ENCODE measurements around the gene SYNRG.

SYNRG gene

DNA sequence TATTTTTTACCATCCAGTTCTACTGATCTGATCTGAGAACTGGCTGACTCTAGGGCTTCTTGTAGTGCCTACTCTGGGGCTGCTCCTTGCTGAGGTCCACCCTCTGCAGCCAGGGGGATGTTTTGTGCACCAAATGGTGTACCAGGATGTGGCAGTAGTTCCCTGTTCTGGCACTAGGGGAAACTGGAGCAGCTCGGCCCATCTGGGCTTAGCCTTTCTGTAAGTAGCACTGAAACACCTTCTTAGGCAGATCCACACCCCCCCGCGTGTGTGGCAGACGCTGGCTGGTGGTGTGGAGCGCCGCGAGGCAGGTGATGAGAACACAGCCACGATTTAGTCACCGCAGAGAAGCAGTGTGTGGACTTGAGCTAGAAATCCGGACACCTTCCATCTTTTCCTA is 102.5 kb downstream of the SYNRG start:
- Histone ChIP-seq H3K36me3 (ENCODE audit: control insufficient read depth, insufficient read depth, low read length) (no peaks in the 10 kb centered on the region), H3K4me3 (ENCODE audit: low read length) (no peak overlapping the region), H3K9ac (ENCODE audit: low read length) (no peak overlapping the region), H3K27me3 (ENCODE audit: control insufficient read depth, insufficient read depth, low read length) (no peaks in the 10 kb centered on the region), H3K4me1 (ENCODE audit: control insufficient read depth, insufficient read depth, low read length) (no peaks in the 10 kb centered on the region), H3K27ac (ENCODE audit: low read depth, low read length) (no peak overlapping the region)

GRCh38 chr17:37505333-37505732 is 103.9 kb downstream of the SYNRG start:
- Histone ChIP-seq H3K4me1 (ENCODE audit: control insufficient read depth, insufficient read depth, low read length) (no peaks in the 10 kb centered on the region), H3K36me3 (ENCODE audit: control insufficient read depth, insufficient read depth, low read length) (no peaks in the 10 kb centered on the region), H3K4me3 (ENCODE audit: low read length) (no peak overlapping the region), H3K27ac (ENCODE audit: low read depth, low read length) (no peak overlapping the region), H3K9ac (ENCODE audit: low read length) (no peak overlapping the region), H3K27me3 (ENCODE audit: control insufficient read depth, insufficient read depth, low read length) (no peaks in the 10 kb centered on the region)

DNA sequence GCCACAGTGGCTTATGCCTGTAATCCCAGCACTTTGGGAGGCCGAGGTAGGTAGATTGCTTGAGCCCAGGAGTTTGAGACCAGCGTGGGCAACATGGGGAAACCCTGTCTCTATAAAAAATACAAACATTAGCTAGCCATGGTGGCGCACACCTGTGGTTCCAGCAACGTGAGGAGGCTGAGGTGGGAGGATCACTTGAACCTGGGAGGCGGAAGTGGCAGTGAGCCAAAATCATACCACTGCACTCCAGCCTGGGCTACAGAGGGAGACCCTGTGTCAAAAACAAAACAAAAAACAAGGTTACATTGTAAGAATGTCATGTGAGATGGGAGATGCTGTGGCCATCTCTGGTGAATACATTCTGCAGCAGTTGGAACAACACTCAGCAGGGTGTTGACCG is 106.1 kb downstream of the SYNRG start:
- Histone ChIP-seq H3K4me1 (ENCODE audit: control insufficient read depth, insufficient read depth, low read length) (no peaks in the 10 kb centered on the region), H3K27me3 (ENCODE audit: control insufficient read depth, insufficient read depth, low read length) (no peaks in the 10 kb centered on the region)

GRCh38 chr17:37502009-37502936 is 106.9 kb downstream of the SYNRG start:
- no peak overlapping the region for H3K9ac ChIP-seq (ENCODE audit: low read length)
- no peak overlapping the region for H3K27ac ChIP-seq (ENCODE audit: low read depth, low read length)
- H3K27me3 ChIP-seq (ENCODE audit: control insufficient read depth, insufficient read depth, low read length), result no peaks in the 10 kb centered on the region
- H3K36me3 ChIP-seq (ENCODE audit: control insufficient read depth, insufficient read depth, low read length), result no peaks in the 10 kb centered on the region
- H3K4me3 ChIP-seq (ENCODE audit: low read length), result no peak overlapping the region
- no peaks in the 10 kb centered on the region for H3K4me1 ChIP-seq (ENCODE audit: control insufficient read depth, insufficient read depth, low read length)

More for the DNA sequence above, 106.1 kb downstream of the SYNRG start:
- Histone ChIP-seq H3K4me3 (ENCODE audit: low read length) (no peak overlapping the region), H3K36me3 (ENCODE audit: control insufficient read depth, insufficient read depth, low read length) (no peaks in the 10 kb centered on the region), H3K27ac (ENCODE audit: low read depth, low read length) (no peak overlapping the region), H3K9ac (ENCODE audit: low read length) (no peak overlapping the region)

DNA sequence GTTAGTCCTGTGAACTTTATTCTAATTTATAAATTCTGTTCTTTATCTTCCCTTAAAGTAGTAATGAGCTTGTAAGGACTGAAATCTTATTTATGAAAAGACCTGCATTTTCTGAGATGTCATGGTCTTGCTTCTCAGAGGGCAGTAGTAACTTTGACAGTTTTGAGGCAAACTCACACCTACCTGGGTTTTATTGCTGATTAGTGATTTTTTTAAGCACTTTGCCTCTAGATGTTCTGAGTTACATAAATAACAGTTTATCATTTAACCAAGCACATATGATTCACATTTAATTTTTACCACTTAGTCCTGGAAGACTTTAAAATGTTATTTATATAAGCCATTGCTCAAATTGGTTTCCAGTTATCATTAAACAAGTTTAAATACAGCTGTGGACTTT is 108.8 kb downstream of the SYNRG start:
- Histone ChIP-seq H3K4me3 (ENCODE audit: low read length) (no peak overlapping the region), H3K4me1 (ENCODE audit: control insufficient read depth, insufficient read depth, low read length) (no peaks in the 10 kb centered on the region), H3K36me3 (ENCODE audit: control insufficient read depth, insufficient read depth, low read length) (no peaks in the 10 kb centered on the region), H3K9ac (ENCODE audit: low read length) (no peak overlapping the region), H3K27ac (ENCODE audit: low read depth, low read length) (no peak overlapping the region), H3K27me3 (ENCODE audit: control insufficient read depth, insufficient read depth, low read length) (no peaks in the 10 kb centered on the region)

DNA sequence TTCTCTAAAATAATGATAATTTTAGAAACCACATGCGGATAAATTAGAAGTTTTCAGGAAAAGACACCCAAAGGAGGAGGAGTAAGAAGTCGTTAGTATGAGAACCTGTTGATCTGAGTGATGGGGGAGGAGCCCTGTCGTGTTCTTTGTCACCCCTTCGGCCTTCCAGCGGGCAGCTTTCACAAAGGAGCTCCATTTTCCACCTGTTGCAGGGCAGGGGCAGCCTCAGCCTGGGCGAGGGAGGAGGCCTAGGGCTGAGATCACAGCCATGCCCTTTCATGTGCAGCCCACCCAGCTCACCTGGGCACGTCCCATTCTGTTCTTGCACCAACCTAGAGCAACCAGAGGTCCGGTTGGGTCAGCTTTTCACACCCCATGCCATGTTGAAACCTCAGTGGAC is 114.2 kb downstream of the SYNRG start:
- Histone ChIP-seq H3K36me3 (ENCODE audit: control insufficient read depth, insufficient read depth, low read length) (no peaks in the 10 kb centered on the region), H3K27ac (ENCODE audit: low read depth, low read length) (no peak overlapping the region), H3K9ac (ENCODE audit: low read length) (no peak overlapping the region), H3K27me3 (ENCODE audit: control insufficient read depth, insufficient read depth, low read length) (no peaks in the 10 kb centered on the region), H3K4me3 (ENCODE audit: low read length) (no peak overlapping the region), H3K4me1 (ENCODE audit: control insufficient read depth, insufficient read depth, low read length) (peaks cover 13% of the 10 kb centered on the region)

DNA sequence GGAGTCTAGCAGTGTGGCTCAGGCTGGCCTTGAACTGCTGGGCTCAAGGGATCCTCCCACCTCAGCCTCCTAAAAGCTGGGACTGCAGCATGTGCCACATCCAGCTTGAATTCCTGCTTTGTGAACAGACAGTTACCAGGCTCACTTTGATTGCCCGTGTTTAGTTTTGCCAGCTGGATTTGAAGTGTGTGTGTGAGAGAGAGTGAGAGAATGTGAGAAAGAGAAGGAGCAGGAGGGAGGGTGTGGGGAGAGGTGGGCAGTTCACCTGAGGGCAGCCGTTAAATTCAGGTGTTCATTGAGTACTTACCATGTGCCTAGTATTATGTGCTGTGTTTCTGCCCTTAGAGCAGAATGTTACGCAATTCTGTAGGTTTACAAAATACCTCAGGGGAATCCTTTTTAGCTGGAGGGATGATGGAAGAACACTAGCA is 114.8 kb downstream of the SYNRG start:
- Histone ChIP-seq H3K4me1 (ENCODE audit: control insufficient read depth, insufficient read depth, low read length) (peaks cover 13% of the 10 kb centered on the region), H3K27me3 (ENCODE audit: control insufficient read depth, insufficient read depth, low read length) (no peaks in the 10 kb centered on the region), H3K27ac (ENCODE audit: low read depth, low read length) (no peak overlapping the region)

GRCh38 chr17:37493249-37494027 is 115.8 kb downstream of the SYNRG start:
- Histone ChIP-seq H3K27ac (ENCODE audit: low read depth, low read length) (no peak overlapping the region), H3K27me3 (ENCODE audit: control insufficient read depth, insufficient read depth, low read length) (no peaks in the 10 kb centered on the region), H3K36me3 (ENCODE audit: control insufficient read depth, insufficient read depth, low read length) (no peaks in the 10 kb centered on the region), H3K9ac (ENCODE audit: low read length) (no peak overlapping the region), H3K4me3 (ENCODE audit: low read length) (no peak overlapping the region), H3K4me1 (ENCODE audit: control insufficient read depth, insufficient read depth, low read length) (peaks cover 14% of the 10 kb centered on the region)

More for the DNA sequence above, 114.8 kb downstream of the SYNRG start:
- Histone ChIP-seq H3K4me3 (ENCODE audit: low read length) (no peak overlapping the region), H3K9ac (ENCODE audit: low read length) (no peak overlapping the region), H3K36me3 (ENCODE audit: control insufficient read depth, insufficient read depth, low read length) (no peaks in the 10 kb centered on the region)

DNA sequence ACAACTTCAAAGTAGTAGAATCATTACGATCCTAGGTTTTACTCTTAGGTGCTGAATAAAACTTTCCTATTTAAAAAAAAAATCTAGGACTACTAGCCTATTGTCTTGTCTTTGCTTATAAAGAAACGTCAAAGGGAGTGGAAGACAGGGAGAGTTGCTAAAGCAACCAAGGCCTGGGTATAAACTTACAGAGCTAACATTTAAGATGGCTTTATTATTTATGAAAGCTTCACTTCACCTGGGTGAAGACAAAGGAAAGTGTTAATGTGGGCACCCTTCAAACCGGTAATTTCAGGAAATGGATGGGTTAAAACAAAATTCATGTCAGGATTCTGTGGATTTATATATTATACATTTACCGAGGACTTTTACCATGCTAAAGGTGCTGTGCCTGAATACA is 117.1 kb downstream of the SYNRG start:
- Histone ChIP-seq H3K36me3 (ENCODE audit: control insufficient read depth, insufficient read depth, low read length) (no peaks in the 10 kb centered on the region), H3K4me1 (ENCODE audit: control insufficient read depth, insufficient read depth, low read length) (peaks cover 18% of the 10 kb centered on the region), H3K27me3 (ENCODE audit: control insufficient read depth, insufficient read depth, low read length) (no peaks in the 10 kb centered on the region), H3K4me3 (ENCODE audit: low read length) (no peak overlapping the region), H3K27ac (ENCODE audit: low read depth, low read length) (peak overlapping the region; percentile 30), H3K9ac (ENCODE audit: low read length) (no peak overlapping the region)

DNA sequence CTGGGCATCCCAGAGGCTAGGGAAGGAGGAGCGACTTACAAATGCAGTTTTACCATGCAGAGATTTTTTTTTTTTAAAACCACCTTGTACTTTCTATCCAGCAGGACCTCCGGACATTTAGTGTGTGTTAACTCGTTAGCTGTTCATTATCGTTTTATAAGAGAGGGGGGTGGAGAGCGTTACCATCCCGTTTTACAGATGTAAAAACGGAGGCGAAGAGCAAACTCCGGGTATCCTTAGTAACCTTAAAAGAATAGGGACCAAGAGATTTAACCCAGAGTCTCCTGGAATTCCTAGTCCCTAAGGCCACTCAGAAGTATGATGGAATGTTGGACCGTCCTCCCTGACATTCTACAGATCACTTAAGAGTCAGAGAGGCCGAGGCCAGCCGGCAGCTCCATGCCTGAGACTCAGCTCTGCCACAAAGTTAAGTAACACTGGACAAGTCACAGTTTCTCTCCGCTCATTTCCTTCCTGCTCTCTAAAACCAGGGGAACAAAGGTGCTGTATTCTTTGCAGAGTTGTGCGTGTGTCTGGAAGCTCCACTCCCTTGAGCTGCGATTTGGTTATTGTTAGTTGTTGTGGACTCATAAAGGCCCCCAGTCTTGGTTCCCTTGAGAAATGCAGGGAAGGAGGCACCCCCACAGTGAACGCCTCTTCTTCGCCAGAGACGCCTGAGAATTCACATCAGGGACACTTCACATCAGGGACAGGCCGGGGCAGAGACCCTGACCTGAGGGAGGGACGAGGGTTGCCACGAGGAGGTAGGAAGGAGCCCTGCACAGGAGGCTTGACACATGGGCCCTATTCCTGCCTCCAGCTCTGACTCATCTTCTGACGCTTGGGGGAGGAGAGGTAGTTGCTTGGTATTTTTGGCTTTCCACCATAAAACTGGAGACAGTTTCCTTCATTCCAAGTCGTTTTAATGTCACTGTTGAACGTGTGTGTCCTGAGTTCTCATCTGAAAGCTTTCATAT is 118.3 kb downstream of the SYNRG start:
- H3K27me3 ChIP-seq (ENCODE audit: control insufficient read depth, insufficient read depth, low read length), result no peaks in the 10 kb centered on the region
- no peak overlapping the region for H3K9ac ChIP-seq (ENCODE audit: low read length)
- H3K27ac ChIP-seq (ENCODE audit: low read depth, low read length), result peak overlapping the region; percentile 74
- peak overlapping the region; percentile 67 for H3K4me3 ChIP-seq (ENCODE audit: low read length)
- H3K36me3 ChIP-seq (ENCODE audit: control insufficient read depth, insufficient read depth, low read length), result no peaks in the 10 kb centered on the region
- H3K4me1 ChIP-seq (ENCODE audit: control insufficient read depth, insufficient read depth, low read length), result peaks cover 18% of the 10 kb centered on the region

DNA sequence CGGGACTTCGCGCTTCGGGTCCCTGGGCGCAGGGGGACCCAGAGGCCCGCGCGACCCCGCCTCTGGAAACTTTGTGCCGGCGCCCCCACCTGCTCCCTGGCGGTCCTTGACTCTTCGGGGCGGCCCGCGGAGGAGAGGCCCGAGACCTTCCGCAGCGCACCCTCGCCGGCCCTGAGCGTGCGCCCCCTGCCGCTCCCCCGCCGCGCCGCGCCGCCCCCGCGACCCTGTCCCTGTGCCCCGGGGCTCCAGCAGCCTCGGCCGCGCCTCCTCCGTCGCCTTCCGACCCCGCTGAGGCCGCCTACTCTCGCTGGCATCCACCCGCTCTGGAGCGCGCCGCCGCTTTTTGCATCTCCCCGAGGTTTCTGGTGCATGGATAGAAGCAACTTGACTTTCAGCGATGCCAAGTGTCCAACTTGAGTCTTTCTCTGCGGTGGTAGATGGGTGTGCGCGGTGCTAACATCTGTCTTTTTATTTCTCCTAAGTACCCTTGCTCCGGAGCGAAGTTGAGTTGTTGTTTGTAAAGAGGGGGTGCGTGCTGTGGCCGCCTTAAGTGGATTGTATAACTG is 119.1 kb downstream of the SYNRG start:
- Histone ChIP-seq H3K4me1 (ENCODE audit: control insufficient read depth, insufficient read depth, low read length) (peaks cover 18% of the 10 kb centered on the region), H3K27me3 (ENCODE audit: control insufficient read depth, insufficient read depth, low read length) (no peaks in the 10 kb centered on the region), H3K36me3 (ENCODE audit: control insufficient read depth, insufficient read depth, low read length) (no peaks in the 10 kb centered on the region), H3K27ac (ENCODE audit: low read depth, low read length) (peak overlapping the region; percentile 74), H3K9ac (ENCODE audit: low read length) (no peak overlapping the region), H3K4me3 (ENCODE audit: low read length) (peak overlapping the region; percentile 67)
